H1 (cell line): ENCODE measurements around the gene PCTP. TPM values are rescaled to one million over a fixed set of nuclear protein-coding genes. Genes with fewer than 3 reads are reported as not detected.

Experiments
- CTCF ChIA-PET: fragments of 300-600 bp; sonication (Branson Sonifier 250); formaldehyde crosslinking; loops from one replicate; lab custom pipeline; 2021; ENCODE audit not compliant: partially characterized antibody; lab: Charles Lee
- POLR2A ChIA-PET: fragments of 300-600 bp; sonication (Branson Sonifier 250); formaldehyde crosslinking; loops from one replicate; lab custom pipeline; 2021; ENCODE audit warnings: inconsistent platforms; ENCODE audit not compliant: partially characterized antibody; lab: Charles Lee
- DNase-seq, 2 experiments: peaks; one replicate each; pipeline versions ENCODE4 v3.0.0 to v3.0.0-alpha.2; 2010 to 2022; ENCODE audit warnings: low spot score in 2 of 2, low read depth in 1 of 2, mixed read lengths in 1 of 2
- FAIRE-seq: peaks from 2 replicates; lab custom pipeline; 2011; peaks lifted over from hg19 to GRCh38; lab: Jason Lieb, UNC
- H2AFZ ChIP-seq: 2 replicates; pipeline ENCODE4 v1.8.1; 2012; ENCODE audit warnings: low read length, inconsistent platforms
- H2AK5ac ChIP-seq: 2 replicates; pipeline ENCODE4 v1.6.1; 2013; ENCODE audit warnings: low read depth, low read length
- H2BK120ac ChIP-seq: replicated peaks from 2 replicates; pipeline ENCODE3; 2013; ENCODE audit warnings: low read depth, low read length, inconsistent platforms
- H2BK12ac ChIP-seq: 2 replicates; pipeline ENCODE4 v1.6.1; 2013; ENCODE audit warnings: low read depth, low read length
- H2BK15ac ChIP-seq: 2 replicates; pipeline ENCODE4 v1.6.1; 2013; ENCODE audit warnings: low read length
- H2BK20ac ChIP-seq: 2 replicates; pipeline ENCODE4 v1.6.1; 2013; ENCODE audit warnings: low read length
- H2BK5ac ChIP-seq: 2 replicates; pipeline ENCODE4 v1.6.1; 2013; ENCODE audit warnings: low read depth, low read length
- H3K14ac ChIP-seq: 2 replicates; pipeline ENCODE4 v1.6.1; 2013; ENCODE audit warnings: inconsistent platforms; ENCODE audit not compliant: insufficient read length
- H3K18ac ChIP-seq: 2 replicates; pipeline ENCODE4 v1.6.1; 2013; ENCODE audit warnings: low read length; ENCODE audit errors: extremely low read depth
- H3K23ac ChIP-seq: 2 replicates; pipeline ENCODE4 v1.6.1; 2013; ENCODE audit warnings: inconsistent platforms; ENCODE audit not compliant: insufficient read length
- H3K23me2 ChIP-seq: 2 replicates; pipeline ENCODE4 v1.6.1; 2013; ENCODE audit warnings: low read depth, low read length
- H3K27ac ChIP-seq: 2 replicates; pipeline ENCODE4 v1.6.1; 2011; ENCODE audit warnings: low read depth, low read length, inconsistent platforms
- H3K27me3 ChIP-seq, 4 experiments: replicated peaks in 1 of 4; 1 replicate in 1 of 4; 2 replicates in 3 of 4; pipeline versions ENCODE4 v1.6.1 to v1.8.1; 2011 to 2013; ENCODE audit warnings: low read length in 3 of 4, mild to moderate bottlenecking in 3 of 4, inconsistent platforms in 2 of 4, mixed read lengths in 2 of 4, moderate library complexity in 1 of 4; ENCODE audit not compliant: control insufficient read depth in 3 of 4, insufficient read depth in 3 of 4; ENCODE audit errors: extremely low read depth in 1 of 4
- H3K36me3 ChIP-seq, 4 experiments: 2 replicates each; pipeline versions ENCODE4 v1.6.1 to v1.8.1; 2011 to 2013; ENCODE audit warnings: mild to moderate bottlenecking in 4 of 4, low read length in 3 of 4, moderate library complexity in 2 of 4, control low read depth in 1 of 4, inconsistent platforms in 1 of 4; ENCODE audit not compliant: insufficient read depth in 4 of 4, control insufficient read depth in 2 of 4
- H3K4ac ChIP-seq: replicated peaks from 2 replicates; pipeline ENCODE3; 2013; ENCODE audit warnings: low read length, low read depth, mixed read lengths, inconsistent platforms; ENCODE audit not compliant: insufficient read length
- H3K4me1 ChIP-seq, 4 experiments: replicated peaks in 1 of 4; 1 replicate in 1 of 4; 2 replicates in 3 of 4; pipeline versions ENCODE4 v1.6.1 to v1.8.1; 2011 to 2013; ENCODE audit warnings: low read length in 3 of 4, inconsistent platforms in 2 of 4, mixed read lengths in 1 of 4; ENCODE audit not compliant: insufficient read depth in 4 of 4, control insufficient read depth in 3 of 4
- H3K4me2 ChIP-seq, 2 experiments: 2 replicates each; pipeline versions ENCODE4 v1.6.1 to v1.8.1; 2011 to 2013; ENCODE audit warnings: low read depth in 2 of 2, low read length in 2 of 2, control low read depth in 1 of 2, inconsistent platforms in 1 of 2, mild to moderate bottlenecking in 1 of 2; ENCODE audit not compliant: insufficient read depth in 1 of 2
- H3K4me3 ChIP-seq, 4 experiments: fragments of 200-600, 300-600 bp in 1 of 4; sonication (generic), shearing (Covaris generic), sonication (Bioruptor Twin) in 1 of 4; 2 replicates each; pipeline versions ENCODE4 v1.5.1 to v1.8.1; 2011 to 2016; ENCODE audit warnings: low read length in 4 of 4, low read depth in 3 of 4, control low read depth in 2 of 4, inconsistent platforms in 2 of 4, mild to moderate bottlenecking in 2 of 4, mixed read lengths in 1 of 4, moderate library complexity in 1 of 4; ENCODE audit not compliant: insufficient read depth in 2 of 4; ENCODE audit errors: extremely low read depth in 1 of 4
- H3K56ac ChIP-seq: replicated peaks from 2 replicates; pipeline ENCODE3; 2013; ENCODE audit warnings: low read depth, mild to moderate bottlenecking, mixed read lengths, low read length, inconsistent platforms; ENCODE audit not compliant: insufficient read length
- H3K79me1 ChIP-seq: 2 replicates; pipeline ENCODE4 v1.6.1; 2013; ENCODE audit warnings: low read depth, low read length, control low read depth
- H3K79me2 ChIP-seq, 2 experiments: 2 replicates each; pipeline versions ENCODE4 v1.6.1 to v1.8.1; 2012 to 2013; ENCODE audit warnings: low read length in 2 of 2, mild to moderate bottlenecking in 2 of 2, inconsistent platforms in 1 of 2; ENCODE audit not compliant: insufficient read depth in 2 of 2, control insufficient read depth in 1 of 2
- H3K9ac ChIP-seq, 4 experiments: replicated peaks in 1 of 4; 1 replicate in 1 of 4; 2 replicates in 3 of 4; pipeline versions ENCODE4 v1.6.1 to v1.8.1; 2011 to 2013; ENCODE audit warnings: low read depth in 3 of 4, low read length in 3 of 4, control low read depth in 2 of 4, mild to moderate bottlenecking in 2 of 4, moderate library complexity in 2 of 4, inconsistent platforms in 1 of 4; ENCODE audit errors: extremely low read depth in 1 of 4
- H3K9me3 ChIP-seq, 2 experiments: 2 replicates each; pipeline versions ENCODE4 v1.6.1 to v1.8.1; 2012 to 2013; ENCODE audit warnings: mild to moderate bottlenecking in 2 of 2, moderate library complexity in 2 of 2, control low read depth in 1 of 2, inconsistent platforms in 1 of 2, low read depth in 1 of 2, low read length in 1 of 2, mixed read lengths in 1 of 2; ENCODE audit not compliant: insufficient read depth in 2 of 2
- H4K20me1 ChIP-seq, 2 experiments: replicated peaks in 1 of 2; 2 replicates each; pipeline versions ENCODE3 to v1.8.1; 2011 to 2013; ENCODE audit warnings: inconsistent platforms in 2 of 2, low read length in 2 of 2, mild to moderate bottlenecking in 1 of 2; ENCODE audit not compliant: insufficient read depth in 2 of 2, control insufficient read depth in 1 of 2
- H4K5ac ChIP-seq: 2 replicates; pipeline ENCODE4 v1.6.1; 2013; ENCODE audit warnings: low read length, low read depth, mixed read lengths, inconsistent platforms; ENCODE audit not compliant: insufficient read length
- H4K8ac ChIP-seq: 2 replicates; pipeline ENCODE4 v1.8.0; 2013; ENCODE audit warnings: mild to moderate bottlenecking, moderate library complexity, low read length, inconsistent platforms; ENCODE audit not compliant: insufficient read depth; ENCODE audit errors: extremely low read depth
- H4K91ac ChIP-seq: replicated peaks from 2 replicates; pipeline ENCODE3; 2013; ENCODE audit warnings: low read length, mixed read lengths, inconsistent platforms; ENCODE audit not compliant: insufficient read length
- JUND ChIP-seq: IDR thresholded peaks from 2 replicates; pipeline ENCODE4 v1.6.1; 2011; ENCODE audit warnings: mild to moderate bottlenecking, improper control_type of control experiment, low read length
- WGBS, 2 experiments: shearing (Covaris generic) in 1 of 2; methylation state at CpG; one replicate each; pipeline versions ENCODE4 v1.1.6 to v1.1.7; 2013 to 2015; ENCODE audit warnings: low lambda C conversion rate in 2 of 2, mixed read lengths in 2 of 2, inconsistent platforms in 1 of 2, low coverage in 1 of 2, missing lambda C conversion rate in 1 of 2; ENCODE audit not compliant: insufficient replicate concordance in 2 of 2, insufficient coverage in 1 of 2, insufficient read length in 1 of 2; ENCODE audit errors: extremely low coverage in 1 of 2, missing lambda C conversion rate in 1 of 2; 5-methylcytosine and 5-hydroxymethylcytosine counted together
- polyA plus RNA-seq, 7 experiments: library from polyadenylated mRNA; depleted of rRNA in 3 of 7; stranded (reverse) in 5 of 7; unstranded in 2 of 7; fragments of >200 nt in 5 of 7; fragments of 200-250 nt in 2 of 7; gene quantifications; 1 replicate in 5 of 7; 2 replicates in 1 of 7; 4 replicates in 1 of 7; pipeline versions ENCODE4 v1.2.1 to v1.2.3, GENCODE V29; 2011 to 2013; ENCODE audit warnings: missing spikeins in 2 of 7, mixed read lengths in 2 of 7
- total RNA-seq: library from RNA; stranded (reverse); fragmentation: NEBNext Ultra II Directional; extraction: Animal tissue kit (Norgen Biotek cat#: 25700); gene quantifications from 2 replicates; pipeline ENCODE4 v1.2.1, GENCODE V29; 2021

Gene PCTP
- total and polyA plus RNA-seq, 2 of the 8 experiments (the other 6 are each of a cell fraction or from before 2014, with no cell fraction given): 14.1 to 14.6 TPM

DNA sequence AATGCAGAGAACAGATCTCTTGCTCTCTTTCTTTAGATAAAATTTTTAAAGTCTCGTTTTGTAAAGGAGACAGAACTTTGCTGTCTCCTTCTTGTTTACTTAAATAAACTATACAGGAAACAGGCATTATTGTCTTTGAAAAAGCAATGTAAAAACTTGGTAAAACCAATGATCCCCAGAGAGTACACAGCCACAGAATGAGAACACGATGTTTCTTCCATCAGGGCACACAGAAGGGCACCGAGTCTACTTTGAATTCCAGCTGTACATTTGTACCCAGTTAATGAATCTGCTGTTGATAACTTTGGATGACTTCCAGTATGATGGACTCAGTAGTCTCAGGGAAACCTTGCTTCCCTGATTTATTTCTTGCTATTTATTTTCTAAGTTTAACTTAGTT is 20.0 kb upstream of the PCTP start:
- no peak overlapping the region for H4K5ac ChIP-seq
- peaks cover 1 to 19% (median 15%) of the 10 kb centered on the region in 4 experiments; a peak in 4 of 7 replicates for H3K4me1 ChIP-seq
- H3K23ac ChIP-seq: no peak overlapping the region
- no peak overlapping the region for H4K91ac ChIP-seq
- H3K36me3 ChIP-seq: no peaks in the 10 kb centered on the region
- H3K18ac ChIP-seq: no peak overlapping the region
- H2BK12ac ChIP-seq: no peak overlapping the region
- H4K8ac ChIP-seq: no peak overlapping the region
- no peak overlapping the region for H3K4me3 ChIP-seq
- H3K9ac ChIP-seq: no peak overlapping the region
- DNase-seq: no peak
- H3K79me2 ChIP-seq: no peaks in the 10 kb centered on the region
- no peak overlapping the region for H3K56ac ChIP-seq
- ChIA-PET CTCF (interaction anchor here (0.8 to 1.7 kb wide), 3 partner anchors 14 to 90 kb away, joined by 4 to 9 read pairs (median 5); no protein-coding TSS in a partner anchor), POLR2A (no interaction called here)
- no peaks in the 10 kb centered on the region for H3K9me3 ChIP-seq
- FAIRE-seq: no peak
- no peak overlapping the region for H2AFZ ChIP-seq
- WGBS, 2 experiments: 95% methylated on average over 3 of the region's 3 CpGs; no CpG with 5 or more reads in 1 of the 2 experiments
- no peaks in the 10 kb centered on the region for H3K27me3 ChIP-seq
- no peak overlapping the region for H2BK20ac ChIP-seq
- H3K14ac ChIP-seq: no peak overlapping the region
- H3K79me1 ChIP-seq: no peaks in the 10 kb centered on the region
- no peak overlapping the region for H2BK15ac ChIP-seq
- H3K4ac ChIP-seq: no peak overlapping the region
- H2BK120ac ChIP-seq: no peak overlapping the region
- H2AK5ac ChIP-seq: no peak overlapping the region
- no peaks in the 10 kb centered on the region for H4K20me1 ChIP-seq
- H3K4me2 ChIP-seq: no peak overlapping the region
- no peak overlapping the region for H3K27ac ChIP-seq
- H3K23me2 ChIP-seq: no peaks in the 10 kb centered on the region; the same call in 1 of the 2 replicates
- no peak overlapping the region for H2BK5ac ChIP-seq
- no peak for TF ChIP-seq JUND
- TF ChIP-seq, all 59 proteins: peak for 0
